HUES6 (cell line): ENCODE results near the gene TSSK6.

Source experiments
- H3K27ac ChIP-seq: 2 replicates; pipeline ENCODE4 v1.7.0; 2013; ENCODE audit warnings: low read depth, mild to moderate bottlenecking, low read length, inconsistent platforms
- H3K27me3 ChIP-seq: 2 replicates; pipeline ENCODE4 v1.6.1; 2013; ENCODE audit warnings: low read length; ENCODE audit not compliant: control insufficient read depth, insufficient read depth
- H3K36me3 ChIP-seq: 2 replicates; pipeline ENCODE4 v1.6.1; 2013; ENCODE audit warnings: low read length; ENCODE audit not compliant: control insufficient read depth, insufficient read depth
- H3K4me1 ChIP-seq: 2 replicates; pipeline ENCODE4 v1.6.1; 2013; ENCODE audit warnings: low read length; ENCODE audit not compliant: control insufficient read depth, insufficient read depth
- H3K4me3 ChIP-seq: 2 replicates; pipeline ENCODE4 v1.5.1; 2013; ENCODE audit warnings: low read depth, low read length
- H3K9ac ChIP-seq: one replicate; pipeline ENCODE4 v1.6.1; 2013; ENCODE audit warnings: mild to moderate bottlenecking, low read length
- H3K9me3 ChIP-seq: 2 replicates; pipeline ENCODE4 v1.6.1; 2013; ENCODE audit warnings: low read depth, low read length; ENCODE audit not compliant: control insufficient read depth, insufficient read depth

Gene TSSK6

DNA sequence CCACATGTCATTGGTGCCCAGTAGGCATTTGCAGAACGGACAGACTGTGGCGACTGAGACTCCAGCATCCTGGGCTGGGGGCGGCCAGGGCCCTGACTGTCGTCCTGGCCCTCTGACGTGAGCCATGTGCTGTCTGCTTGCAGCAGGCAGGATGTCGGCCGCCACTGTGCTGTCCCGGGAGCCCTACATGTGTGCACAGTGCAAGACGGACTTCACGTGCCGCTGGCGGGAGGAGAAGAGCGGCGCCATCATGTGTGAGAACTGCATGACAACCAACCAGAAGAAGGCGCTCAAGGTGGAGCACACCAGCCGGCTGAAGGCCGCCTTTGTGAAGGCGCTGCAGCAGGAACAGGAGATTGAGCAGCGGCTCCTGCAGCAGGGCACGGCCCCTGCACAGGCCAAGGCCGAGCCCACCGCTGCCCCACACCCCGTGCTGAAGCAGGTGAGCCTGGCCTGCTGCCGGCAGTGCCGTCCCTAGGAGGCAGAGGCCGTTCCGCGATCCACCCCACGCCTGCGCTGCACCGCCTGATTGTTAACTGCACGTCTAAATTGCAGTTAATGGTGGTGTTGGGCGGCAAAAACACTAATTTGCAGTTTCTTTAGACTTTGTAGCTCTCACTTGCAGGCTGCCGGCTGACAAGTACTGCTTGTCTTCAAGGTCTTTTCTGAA is 14.2 kb downstream of the TSSK6 start:
- no peak overlapping the region for H3K4me3 ChIP-seq
- peaks cover 100% of the 10 kb centered on the region for H3K36me3 ChIP-seq
- no peak overlapping the region for H3K9ac ChIP-seq
- H3K9me3 ChIP-seq = no peaks in the 10 kb centered on the region
- 0 out of 2 replicates have a peak overlapping the region, but pooled peaks have one; percentile 28 for H3K27ac ChIP-seq
- H3K4me1 ChIP-seq = no peaks in the 10 kb centered on the region
- no peaks in the 10 kb centered on the region for H3K27me3 ChIP-seq

DNA sequence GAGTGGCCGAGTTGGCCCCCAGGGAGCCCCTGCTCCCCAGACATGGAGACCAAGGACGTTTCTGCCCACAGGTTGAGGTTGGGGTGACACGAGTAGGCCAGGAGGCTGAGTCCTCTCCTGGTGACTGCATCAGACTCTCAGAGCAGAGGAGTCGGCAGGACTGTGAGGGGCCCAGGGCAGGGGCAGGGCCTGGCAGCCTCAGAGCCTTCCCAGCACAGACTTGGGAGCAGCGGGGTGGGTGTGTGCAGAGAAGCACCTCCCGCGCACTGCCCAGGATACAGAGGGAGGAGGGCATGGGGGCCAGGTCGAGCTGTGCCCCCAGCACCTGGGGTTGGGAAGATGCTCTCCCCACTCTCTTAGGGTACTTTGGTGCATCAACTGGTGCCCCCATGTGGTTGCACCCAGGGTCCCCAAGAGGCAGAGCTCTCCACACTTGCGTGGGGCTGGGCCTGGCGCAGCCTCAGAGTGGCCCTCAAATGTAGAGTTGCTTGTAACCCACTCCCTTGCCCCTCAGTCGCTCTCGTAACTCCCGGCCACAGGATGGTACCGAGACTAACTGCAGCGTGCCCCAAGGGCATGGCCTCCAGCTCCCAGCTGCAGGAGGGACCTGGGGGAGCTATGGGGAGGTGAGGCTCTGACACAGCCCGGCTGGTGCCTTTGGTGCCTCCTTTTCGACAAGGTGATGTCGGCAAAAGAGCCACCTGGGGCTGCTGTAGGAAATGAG is 15.9 kb downstream of the TSSK6 start:
- no peak overlapping the region for H3K9ac ChIP-seq
- peaks cover 97% of the 10 kb centered on the region for H3K36me3 ChIP-seq
- H3K4me3 ChIP-seq = no peak overlapping the region

DNA sequence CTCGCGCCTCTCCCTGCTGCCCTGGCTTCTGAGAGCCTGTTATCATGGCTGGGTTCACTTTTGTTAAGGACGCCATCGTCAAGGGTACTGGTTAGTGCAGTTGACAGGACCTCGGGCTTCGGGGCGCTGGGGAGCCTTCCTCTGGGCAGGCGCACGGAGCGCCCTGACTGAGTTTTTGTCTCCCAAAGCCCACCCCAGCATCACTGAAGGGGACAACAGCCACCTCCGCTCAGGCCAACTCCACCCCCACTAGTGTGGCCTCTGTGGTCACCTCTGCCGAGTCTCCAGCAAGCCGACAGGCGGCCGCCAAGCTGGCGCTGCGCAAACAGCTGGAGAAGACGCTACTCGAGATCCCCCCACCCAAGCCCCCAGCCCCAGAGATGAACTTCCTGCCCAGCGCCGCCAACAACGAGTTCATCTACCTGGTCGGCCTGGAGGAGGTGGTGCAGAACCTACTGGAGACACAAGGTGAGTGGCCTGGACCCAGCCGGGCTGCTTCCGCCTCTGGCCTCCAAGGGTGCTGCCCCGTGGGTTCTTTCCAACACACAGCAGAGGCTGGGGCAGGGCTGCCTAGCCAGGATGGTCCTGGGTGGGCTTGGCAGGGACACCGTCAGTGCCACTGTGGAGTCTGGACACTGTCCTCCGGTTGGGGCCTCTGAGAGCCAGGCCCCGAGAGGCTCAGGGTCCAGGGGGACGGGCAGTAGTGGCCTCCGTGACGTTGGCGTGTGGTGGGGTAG is 16.9 kb downstream of the TSSK6 start:
- H3K9me3 ChIP-seq = no peaks in the 10 kb centered on the region
- H3K27me3 ChIP-seq = no peaks in the 10 kb centered on the region
- peaks cover 96% of the 10 kb centered on the region for H3K36me3 ChIP-seq
- H3K4me1 ChIP-seq = no peaks in the 10 kb centered on the region
- no peak overlapping the region for H3K9ac ChIP-seq
- H3K27ac ChIP-seq = no peak overlapping the region
- no peak overlapping the region for H3K4me3 ChIP-seq

More for the DNA sequence above, 15.9 kb downstream of the TSSK6 start:
- Histone ChIP-seq H3K4me1 (no peaks in the 10 kb centered on the region), H3K27ac (no peak overlapping the region), H3K9me3 (no peaks in the 10 kb centered on the region), H3K27me3 (no peaks in the 10 kb centered on the region)

DNA sequence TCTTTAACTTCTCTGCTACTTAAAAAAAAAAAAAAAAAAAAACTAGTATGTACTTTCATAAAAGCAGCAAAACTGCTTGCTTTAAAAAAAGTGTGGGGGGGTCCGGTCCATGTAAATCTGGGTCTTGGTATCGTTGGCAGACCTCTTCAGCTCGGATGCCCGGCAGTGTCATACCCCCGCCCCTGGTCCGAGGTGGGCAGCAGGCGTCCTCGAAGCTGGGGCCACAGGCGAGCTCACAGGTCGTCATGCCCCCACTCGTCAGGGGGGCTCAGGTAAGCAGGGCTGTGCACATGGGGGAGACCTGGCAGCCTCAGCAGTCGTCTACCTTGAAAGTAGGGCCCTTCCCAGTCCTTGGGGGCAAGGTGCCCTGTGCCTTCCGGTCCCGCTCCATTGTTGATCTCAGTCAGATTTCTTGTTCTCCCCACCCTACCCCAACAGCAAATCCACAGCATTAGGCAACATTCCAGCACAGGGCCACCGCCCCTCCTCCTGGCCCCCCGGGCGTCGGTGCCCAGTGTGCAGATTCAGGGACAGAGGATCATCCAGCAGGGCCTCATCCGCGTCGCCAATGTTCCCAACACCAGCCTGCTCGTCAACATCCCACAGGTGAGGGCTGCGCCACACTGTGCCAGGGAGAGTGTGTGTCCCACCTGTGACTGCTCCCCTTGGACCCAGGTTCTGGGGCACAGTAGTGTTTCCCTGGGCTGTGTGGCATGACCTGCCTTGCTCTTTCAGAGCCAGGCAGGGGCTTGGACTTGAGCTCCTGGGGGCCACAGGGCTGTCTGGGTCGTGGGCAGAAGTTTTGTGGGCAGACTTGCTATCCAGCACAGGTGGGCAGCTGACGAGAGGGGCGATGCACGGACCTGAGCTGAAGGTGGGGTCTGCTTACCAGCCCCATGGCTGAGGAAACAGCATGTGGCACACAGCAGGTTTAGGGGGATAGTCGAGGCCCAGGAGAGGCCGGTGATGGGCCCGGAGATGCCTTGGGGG is 19.4 kb downstream of the TSSK6 start:
- H3K27ac ChIP-seq = no peak overlapping the region
- no peak overlapping the region for H3K9ac ChIP-seq
- H3K27me3 ChIP-seq = no peaks in the 10 kb centered on the region
- H3K36me3 ChIP-seq = peaks cover 94% of the 10 kb centered on the region
- no peak overlapping the region for H3K4me3 ChIP-seq
- H3K4me1 ChIP-seq = no peaks in the 10 kb centered on the region
- no peaks in the 10 kb centered on the region for H3K9me3 ChIP-seq

DNA sequence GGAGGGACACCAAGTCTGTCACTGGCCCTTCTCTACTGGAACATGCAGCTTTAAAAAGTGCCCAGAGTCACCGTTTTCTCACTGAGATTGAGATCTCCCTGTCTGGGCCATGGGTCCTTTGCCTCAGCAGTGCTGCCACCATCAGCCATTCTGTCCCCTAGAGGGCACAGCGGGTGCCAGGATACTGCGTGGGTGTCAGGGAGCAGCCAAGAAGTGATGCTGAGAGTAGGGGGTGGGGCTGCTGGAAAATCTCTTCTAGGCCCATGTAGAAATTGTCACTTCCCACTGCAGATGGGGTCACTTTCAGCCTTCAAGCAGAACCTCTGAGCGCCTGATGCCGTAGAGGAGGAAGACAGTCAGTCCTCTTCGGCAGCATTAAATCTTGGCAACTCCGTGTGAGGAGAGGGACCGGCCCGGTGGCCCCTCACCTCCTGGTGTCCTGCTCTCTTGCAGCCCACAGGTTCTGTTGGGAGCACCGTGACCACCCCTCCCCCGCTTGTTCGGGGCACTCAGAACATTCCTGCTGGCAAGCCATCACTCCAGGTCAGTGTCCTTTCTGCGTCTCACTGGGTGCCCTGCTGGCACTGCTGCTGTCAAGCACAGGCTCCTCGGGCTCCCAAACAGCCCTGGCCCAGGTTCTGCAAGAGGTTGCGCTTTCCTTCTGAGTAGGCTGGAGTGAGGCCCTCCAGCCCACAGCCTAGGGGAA is 21.4 kb downstream of the TSSK6 start:
- Histone ChIP-seq H3K4me3 (no peak overlapping the region), H3K27ac (no peak overlapping the region), H3K9me3 (no peaks in the 10 kb centered on the region), H3K4me1 (peaks cover 11% of the 10 kb centered on the region), H3K27me3 (no peaks in the 10 kb centered on the region), H3K9ac (peak overlapping the region; percentile 20), H3K36me3 (peaks cover 78% of the 10 kb centered on the region)

DNA sequence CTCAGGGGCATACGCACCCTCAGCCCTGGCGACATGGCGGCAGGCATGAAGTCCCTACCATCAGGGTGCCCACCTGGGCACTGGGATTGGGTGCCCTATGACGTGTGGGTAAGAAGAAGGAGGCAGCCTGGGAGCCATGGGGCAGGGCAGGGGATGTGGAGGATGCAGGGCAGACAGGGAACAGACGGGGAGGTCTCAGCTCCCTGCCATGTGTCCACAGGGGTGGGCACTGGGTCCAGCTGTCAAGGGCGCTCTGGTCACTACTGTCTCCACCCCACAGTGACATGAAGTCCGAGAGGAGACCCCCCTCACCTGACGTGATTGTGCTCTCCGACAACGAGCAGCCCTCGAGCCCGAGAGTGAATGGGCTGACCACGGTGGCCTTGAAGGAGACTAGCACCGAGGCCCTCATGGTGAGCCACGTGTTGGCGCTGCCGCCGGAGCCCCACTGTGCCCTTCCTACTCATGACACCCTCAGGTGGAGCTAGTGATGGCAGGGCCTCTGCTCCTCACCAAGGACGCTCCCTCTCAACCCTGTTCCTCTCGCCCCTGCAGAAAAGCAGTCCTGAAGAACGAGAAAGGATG is 23.2 kb downstream of the TSSK6 start:
- Histone ChIP-seq H3K4me1 (peaks cover 27% of the 10 kb centered on the region), H3K9me3 (no peaks in the 10 kb centered on the region), H3K9ac (no peak overlapping the region)

DNA sequence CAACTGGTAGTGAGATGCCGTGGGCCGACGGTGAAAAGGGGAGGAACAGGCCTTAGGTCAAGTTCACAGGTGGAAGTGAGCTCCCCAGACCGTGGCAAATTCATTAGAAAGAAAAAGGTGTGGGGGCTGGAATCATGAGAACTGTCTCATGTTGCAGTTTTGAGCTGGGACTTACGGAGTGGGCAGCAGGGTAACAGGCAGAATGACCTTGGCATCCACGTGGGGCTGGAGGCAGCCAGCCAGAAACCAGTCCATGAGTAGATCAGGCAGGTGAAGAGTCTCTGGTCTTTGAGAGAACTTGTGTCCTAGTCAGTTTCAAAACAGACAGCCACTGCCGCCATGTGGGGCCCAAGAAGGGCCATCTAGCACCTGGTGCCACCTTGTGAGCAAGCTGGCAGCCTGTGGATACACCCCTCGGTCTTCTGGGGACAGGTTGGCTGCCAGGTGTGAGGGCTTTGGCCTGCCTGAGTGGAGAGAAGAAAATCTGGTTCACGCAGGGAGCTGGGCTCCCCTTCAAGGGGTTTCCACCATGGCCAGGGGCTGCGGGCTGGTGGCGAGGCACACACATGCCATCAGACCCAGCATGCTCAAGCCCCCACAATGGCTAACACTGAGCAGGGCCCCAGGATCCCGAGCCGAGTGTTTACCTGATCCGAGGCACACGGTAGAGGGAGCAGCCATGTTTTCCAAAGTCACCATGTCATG is 23.9 kb downstream of the TSSK6 start:
- Histone ChIP-seq H3K9me3 (no peaks in the 10 kb centered on the region), H3K27ac (no peak overlapping the region), H3K36me3 (peaks cover 52% of the 10 kb centered on the region), H3K27me3 (no peaks in the 10 kb centered on the region), H3K4me3 (no peak overlapping the region), H3K9ac (no peak overlapping the region), H3K4me1 (peaks cover 34% of the 10 kb centered on the region)

More for the DNA sequence above, 23.2 kb downstream of the TSSK6 start:
- Histone ChIP-seq H3K4me3 (no peak overlapping the region), H3K36me3 (peaks cover 59% of the 10 kb centered on the region), H3K27me3 (no peaks in the 10 kb centered on the region), H3K27ac (no peak overlapping the region)

DNA sequence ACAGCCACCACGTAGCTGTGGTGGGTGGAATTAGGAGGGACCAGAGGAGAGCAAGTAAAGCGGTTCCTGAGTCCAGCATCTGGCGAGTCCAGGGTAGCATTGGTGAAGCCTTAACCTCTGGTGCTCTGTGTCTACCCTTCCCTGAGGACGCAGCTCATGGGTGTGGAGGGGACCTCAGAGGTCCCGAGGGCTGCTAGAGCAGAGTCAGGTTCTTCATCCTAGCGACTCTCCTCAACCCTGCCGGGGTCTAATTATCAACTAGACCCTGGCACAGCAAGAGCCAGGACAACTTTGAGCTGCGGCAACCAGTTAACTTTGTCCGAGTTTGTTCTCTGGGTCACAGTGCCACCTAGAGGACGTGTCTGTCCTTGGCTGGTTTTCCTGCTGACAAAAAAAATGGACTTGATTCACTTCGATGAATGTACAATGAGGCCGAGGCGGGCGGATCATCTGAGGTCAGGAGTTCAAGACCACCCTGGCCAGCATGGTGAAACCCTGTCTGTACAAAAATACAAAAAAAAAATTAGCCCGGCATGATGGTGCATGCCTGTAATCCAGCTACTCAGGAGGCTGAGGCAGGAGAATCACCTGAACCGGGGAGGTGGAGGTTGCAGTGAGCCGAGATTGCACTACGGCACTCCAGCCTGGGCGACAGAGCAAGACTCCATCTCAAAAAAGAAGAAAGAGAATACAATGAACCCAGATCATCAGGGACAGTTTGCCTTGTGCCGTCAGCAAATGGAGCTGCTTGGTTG is 25.0 kb downstream of the TSSK6 start:
- Histone ChIP-seq H3K9ac (peak overlapping the region; percentile 67), H3K36me3 (peaks cover 41% of the 10 kb centered on the region), H3K4me1 (peaks cover 44% of the 10 kb centered on the region)

DNA sequence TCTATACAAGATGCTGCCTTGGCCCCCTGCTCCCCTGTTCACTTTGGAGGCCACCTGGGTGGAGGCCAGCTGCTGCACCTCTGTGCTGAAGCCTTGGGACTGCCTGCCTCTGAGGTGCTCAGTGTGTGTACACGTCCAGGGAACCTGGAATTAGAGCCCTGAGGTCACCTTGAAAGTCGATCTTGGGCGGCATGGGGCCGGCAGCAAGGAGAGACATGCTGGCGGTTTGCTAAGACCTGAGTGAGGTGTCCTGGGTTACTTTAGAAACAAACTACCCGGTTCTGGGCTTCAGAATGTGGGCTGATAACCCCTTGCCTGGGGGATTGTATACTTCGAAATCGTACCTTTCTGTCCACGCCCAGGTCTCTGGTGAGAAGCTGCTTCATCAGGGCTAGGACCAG is 25.5 kb downstream of the TSSK6 start:
- peak overlapping the region; percentile 1; the same call in 1 of the 2 replicates for H3K4me3 ChIP-seq
- peak overlapping the region; percentile 67 for H3K9ac ChIP-seq
- no peaks in the 10 kb centered on the region for H3K9me3 ChIP-seq
- peaks cover 50% of the 10 kb centered on the region for H3K4me1 ChIP-seq
- no peaks in the 10 kb centered on the region for H3K27me3 ChIP-seq
- peak overlapping the region; percentile 81 for H3K27ac ChIP-seq
- H3K36me3 ChIP-seq = peaks cover 38% of the 10 kb centered on the region

More for the DNA sequence above, 25.0 kb downstream of the TSSK6 start:
- H3K27me3 ChIP-seq = no peaks in the 10 kb centered on the region
- H3K9me3 ChIP-seq = no peaks in the 10 kb centered on the region
- peak overlapping the region; percentile 81; the same call in 1 of the 2 replicates for H3K27ac ChIP-seq
- peak overlapping the region; percentile 1; the same call in 1 of the 2 replicates for H3K4me3 ChIP-seq
